GM23338 (cell line): ENCODE measurements around the gene SPATA31E1. TPM values are rescaled to one million over a fixed set of nuclear protein-coding genes. Genes with fewer than 3 reads are reported as not detected.

ENCODE experiments used
- ATAC-seq: fragments of 200-7000 bp; cut with Tn5 transposase; 3 replicates; pipeline ENCODE4 v1.9.1; 2020
- DNase-seq: peaks from one replicate; pipeline ENCODE4 v3.0.0-alpha.2; 2015; ENCODE audit warnings: low spot score
- H2AFZ ChIP-seq: fragments of 200-600 bp; sonication (generic); 2 replicates; pipeline ENCODE4 v1.8.0; 2016; ENCODE audit warnings: antibody characterized with exemption, mild to moderate bottlenecking, moderate library complexity
- H3F3A ChIP-seq: fragments of 200-600 bp; sonication (generic); replicated peaks from 2 replicates; pipeline ENCODE4 v1.8.0; 2017; ENCODE audit warnings: antibody characterized with exemption, mixed run types, low read depth
- H3K27ac ChIP-seq: fragments of 200-600 bp; sonication (generic); 2 replicates; pipeline ENCODE4 v1.6.1; 2016; ENCODE audit warnings: low read depth
- H3K27me3 ChIP-seq: fragments of 200-600 bp; sonication (generic); 2 replicates; pipeline ENCODE4 v1.8.0; 2016; ENCODE audit warnings: mild to moderate bottlenecking, mixed run types, moderate library complexity; ENCODE audit not compliant: insufficient read depth
- H3K36me3 ChIP-seq: fragments of 200-600 bp; sonication (generic); 2 replicates; pipeline ENCODE4 v1.8.0; 2016; ENCODE audit warnings: mild to moderate bottlenecking; ENCODE audit not compliant: insufficient read depth
- H3K4me1 ChIP-seq: fragments of 200-600 bp; sonication (generic); 2 replicates; pipeline ENCODE4 v1.8.0; 2016; ENCODE audit warnings: mild to moderate bottlenecking, moderate library complexity; ENCODE audit not compliant: insufficient read depth
- H3K4me2 ChIP-seq: fragments of 200-600 bp; sonication (generic); 2 replicates; pipeline ENCODE4 v1.7.1; 2017; ENCODE audit warnings: mixed run types
- H3K4me3 ChIP-seq: fragments of 200-600 bp; sonication (generic); 2 replicates; pipeline ENCODE4 v1.6.1; 2016; ENCODE audit warnings: mixed run types
- H3K79me2 ChIP-seq: fragments of 200-600 bp; sonication (generic); replicated peaks from 2 replicates; pipeline ENCODE4 v1.8.0; 2017; ENCODE audit warnings: mild to moderate bottlenecking; ENCODE audit not compliant: insufficient read depth
- H3K9me2 ChIP-seq: fragments of 200-600 bp; sonication (generic); 2 replicates; pipeline ENCODE4 v1.8.0; 2017; ENCODE audit not compliant: insufficient read depth
- H4K20me1 ChIP-seq: fragments of 200-600 bp; sonication (generic); replicated peaks from 2 replicates; pipeline ENCODE4 v1.8.0; 2017; ENCODE audit warnings: mild to moderate bottlenecking; ENCODE audit not compliant: insufficient read depth
- H3K27ac Mint-ChIP-seq: 2 replicates; pipeline ENCODE4 v1.8.0; 2020; ENCODE audit warnings: inconsistent platforms, mild to moderate bottlenecking, moderate library complexity, mixed read lengths
- H3K27me3 Mint-ChIP-seq: 3 replicates; pipeline ENCODE4 v1.8.0; 2022; ENCODE audit warnings: low read depth, mild to moderate bottlenecking, moderate library complexity, mixed read lengths, inconsistent platforms; ENCODE audit not compliant: insufficient read depth, poor library complexity
- H3K36me3 Mint-ChIP-seq: 3 replicates; pipeline ENCODE4 v1.8.0; 2021; ENCODE audit warnings: low read depth, mild to moderate bottlenecking, inconsistent platforms, moderate library complexity, mixed read lengths
- H3K4me1 Mint-ChIP-seq: 3 replicates; pipeline ENCODE4 v1.8.0; 2020; ENCODE audit warnings: mild to moderate bottlenecking, inconsistent platforms, mixed read lengths
- H3K4me3 Mint-ChIP-seq: 3 replicates; pipeline ENCODE4 v1.8.0; 2021; ENCODE audit warnings: moderate library complexity, mild to moderate bottlenecking, inconsistent platforms, mixed read lengths
- H3K9me3 Mint-ChIP-seq: 3 replicates; pipeline ENCODE4 v1.8.0; 2020; ENCODE audit warnings: moderate library complexity, mild to moderate bottlenecking, inconsistent platforms, mixed read lengths
- EZH2 ChIP-seq: fragments of 200-600 bp; sonication (generic); IDR thresholded peaks from one replicate; pipeline ENCODE4 v1.8.0; 2017; ENCODE audit warnings: antibody characterized with exemption, mild to moderate bottlenecking, low read depth; ENCODE audit not compliant: unreplicated experiment
- EZH2phosphoT487 ChIP-seq: fragments of 200-600 bp; sonication (generic); IDR thresholded peaks from one replicate; pipeline ENCODE4 v1.8.1; 2018; ENCODE audit warnings: antibody characterized with exemption; ENCODE audit not compliant: unreplicated experiment
- NANOG ChIP-seq: IDR thresholded peaks from 2 replicates; pipeline ENCODE4 v1.6.1; 2016; ENCODE audit warnings: antibody characterized with exemption, borderline replicate concordance
- POLR2AphosphoS5 ChIP-seq: IDR thresholded peaks from 2 replicates; pipeline ENCODE4 v1.6.1; 2016; ENCODE audit warnings: antibody characterized with exemption, low read depth
- ZNF331 ChIP-seq: fragments of 250-450 bp; sonication (Bioruptor Pico); IDR thresholded peaks from 2 replicates; pipeline ENCODE4 v1.5.0; 2020; ENCODE audit warnings: low read depth, mild to moderate bottlenecking, moderate library complexity
- polyA plus RNA-seq: library from polyadenylated mRNA; unstranded; fragments of >200 nt; fragmentation: Nextera tagmentation; extraction: Ambion mirVana; gene quantifications from 2 replicates; pipeline ENCODE4 v1.2.1, GENCODE V29; 2016
- total RNA-seq: library from RNA; depleted of rRNA; stranded (reverse); fragments of >200 nt; shearing (Covaris generic); gene quantifications from 2 replicates; pipeline ENCODE4 v1.2.3, GENCODE V29; 2014
- TF ChIP-seq, protein P1 (sequence below): IDR thresholded peaks from 2 replicates; pipeline ENCODE4 v1.6.1; 2016; ENCODE audit warnings: antibody characterized with exemption
- TF ChIP-seq, protein P2 (sequence below), 2 experiments: fragments of 200-600 bp in 1 of 2; sonication (generic) in 1 of 2; conservative IDR thresholded peaks; 2 replicates each; pipeline versions ENCODE4 v1.5.1 to v1.6.1; 2016 to 2017; ENCODE audit warnings: antibody characterized with exemption in 2 of 2, low read depth in 2 of 2, mild to moderate bottlenecking in 2 of 2, moderate library complexity in 1 of 2
- TF ChIP-seq, protein P3 (sequence below): fragments of 250-450 bp; sonication (Bioruptor Pico); IDR thresholded peaks from 2 replicates; pipeline ENCODE4 v1.5.0; 2020; ENCODE audit warnings: mild to moderate bottlenecking, moderate library complexity
- TF ChIP-seq, protein P4 (sequence below): IDR thresholded peaks from one replicate; pipeline ENCODE4 v1.6.1; 2018; ENCODE audit warnings: antibody characterized with exemption; ENCODE audit not compliant: unreplicated experiment

Gene SPATA31E1
- total and polyA plus RNA-seq, 2 experiments from 2014 or later = 0.05 TPM; not detected in 1

DNA sequence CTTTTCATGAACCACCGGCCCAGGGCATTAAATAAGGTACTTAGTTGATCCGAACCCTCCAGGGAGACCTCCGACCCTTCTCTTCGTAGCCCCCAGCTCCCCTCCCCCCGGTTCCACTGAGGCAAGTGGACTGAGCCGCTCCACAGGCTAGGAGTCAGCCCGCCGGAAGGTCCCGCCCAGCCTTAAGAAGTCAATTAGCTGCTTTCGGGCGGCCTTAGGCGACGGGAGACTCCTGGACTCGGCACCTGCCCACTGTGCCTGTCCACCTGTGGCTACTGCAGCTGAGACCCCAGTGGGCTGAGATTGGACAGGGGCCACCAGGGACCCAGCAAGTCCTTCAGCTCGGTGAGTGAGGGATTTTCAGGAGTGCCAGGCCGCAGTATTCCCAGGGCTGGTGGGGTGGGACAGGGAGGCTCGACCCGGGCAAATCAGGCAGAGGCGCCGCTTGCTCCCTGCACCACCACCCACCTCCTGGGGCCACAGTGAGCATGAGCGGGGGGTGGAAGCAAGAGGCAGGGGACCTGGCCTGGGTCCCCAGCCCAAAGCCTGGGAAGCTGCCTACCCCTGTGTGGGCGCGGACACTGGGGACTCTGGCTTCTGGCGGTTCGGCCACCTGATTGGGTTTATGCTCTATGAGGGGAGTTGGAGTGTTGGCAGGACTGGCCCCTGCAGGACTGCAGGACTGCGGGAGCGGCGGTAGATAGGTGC lies 39.6 kb upstream of the SPATA31E1 start:
- ATAC-seq (no peak), DNase-seq (no peak)
- H2AFZ ChIP-seq = no peak overlapping the region
- H3K9me2 ChIP-seq = no peaks in the 10 kb centered on the region
- no peaks in the 10 kb centered on the region for H3K36me3 Mint-ChIP-seq
- no peaks in the 10 kb centered on the region for H3K4me1 Mint-ChIP-seq
- H3K27ac Mint-ChIP-seq = no peak overlapping the region
- H3K27ac ChIP-seq = no peak overlapping the region
- H3K4me3 ChIP-seq = no peak overlapping the region
- TF ChIP-seq, protein P1, sequence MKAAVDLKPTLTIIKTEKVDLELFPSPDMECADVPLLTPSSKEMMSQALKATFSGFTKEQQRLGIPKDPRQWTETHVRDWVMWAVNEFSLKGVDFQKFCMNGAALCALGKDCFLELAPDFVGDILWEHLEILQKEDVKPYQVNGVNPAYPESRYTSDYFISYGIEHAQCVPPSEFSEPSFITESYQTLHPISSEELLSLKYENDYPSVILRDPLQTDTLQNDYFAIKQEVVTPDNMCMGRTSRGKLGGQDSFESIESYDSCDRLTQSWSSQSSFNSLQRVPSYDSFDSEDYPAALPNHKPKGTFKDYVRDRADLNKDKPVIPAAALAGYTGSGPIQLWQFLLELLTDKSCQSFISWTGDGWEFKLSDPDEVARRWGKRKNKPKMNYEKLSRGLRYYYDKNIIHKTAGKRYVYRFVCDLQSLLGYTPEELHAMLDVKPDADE = no peak
- TF ChIP-seq EZH2phosphoT487 (no peak), POLR2AphosphoS5 (no peak), ZNF331 (CRISPR knock-in tag) (no peak), NANOG (no peak)
- TF ChIP-seq, protein P2, sequence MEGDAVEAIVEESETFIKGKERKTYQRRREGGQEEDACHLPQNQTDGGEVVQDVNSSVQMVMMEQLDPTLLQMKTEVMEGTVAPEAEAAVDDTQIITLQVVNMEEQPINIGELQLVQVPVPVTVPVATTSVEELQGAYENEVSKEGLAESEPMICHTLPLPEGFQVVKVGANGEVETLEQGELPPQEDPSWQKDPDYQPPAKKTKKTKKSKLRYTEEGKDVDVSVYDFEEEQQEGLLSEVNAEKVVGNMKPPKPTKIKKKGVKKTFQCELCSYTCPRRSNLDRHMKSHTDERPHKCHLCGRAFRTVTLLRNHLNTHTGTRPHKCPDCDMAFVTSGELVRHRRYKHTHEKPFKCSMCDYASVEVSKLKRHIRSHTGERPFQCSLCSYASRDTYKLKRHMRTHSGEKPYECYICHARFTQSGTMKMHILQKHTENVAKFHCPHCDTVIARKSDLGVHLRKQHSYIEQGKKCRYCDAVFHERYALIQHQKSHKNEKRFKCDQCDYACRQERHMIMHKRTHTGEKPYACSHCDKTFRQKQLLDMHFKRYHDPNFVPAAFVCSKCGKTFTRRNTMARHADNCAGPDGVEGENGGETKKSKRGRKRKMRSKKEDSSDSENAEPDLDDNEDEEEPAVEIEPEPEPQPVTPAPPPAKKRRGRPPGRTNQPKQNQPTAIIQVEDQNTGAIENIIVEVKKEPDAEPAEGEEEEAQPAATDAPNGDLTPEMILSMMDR (conservative IDR thresholded peaks at IDR 0.05; ENCODE audit: low read depth in 2 of 2) = no peak
- H4K20me1 ChIP-seq = no peaks in the 10 kb centered on the region
- peaks cover 4% of the 10 kb centered on the region for H3K27me3 Mint-ChIP-seq
- no peaks in the 10 kb centered on the region for H3K79me2 ChIP-seq
- no peak overlapping the region for H3K4me3 Mint-ChIP-seq
- H3K4me2 ChIP-seq = no peak overlapping the region
- H3K4me1 ChIP-seq = no peaks in the 10 kb centered on the region
- H3K27me3 ChIP-seq = no peaks in the 10 kb centered on the region
- H3F3A ChIP-seq = no peaks in the 10 kb centered on the region
- H3K9me3 Mint-ChIP-seq = peaks cover 8% of the 10 kb centered on the region; the same call in 2 of the 3 replicates
- no peaks in the 10 kb centered on the region for H3K36me3 ChIP-seq

DNA sequence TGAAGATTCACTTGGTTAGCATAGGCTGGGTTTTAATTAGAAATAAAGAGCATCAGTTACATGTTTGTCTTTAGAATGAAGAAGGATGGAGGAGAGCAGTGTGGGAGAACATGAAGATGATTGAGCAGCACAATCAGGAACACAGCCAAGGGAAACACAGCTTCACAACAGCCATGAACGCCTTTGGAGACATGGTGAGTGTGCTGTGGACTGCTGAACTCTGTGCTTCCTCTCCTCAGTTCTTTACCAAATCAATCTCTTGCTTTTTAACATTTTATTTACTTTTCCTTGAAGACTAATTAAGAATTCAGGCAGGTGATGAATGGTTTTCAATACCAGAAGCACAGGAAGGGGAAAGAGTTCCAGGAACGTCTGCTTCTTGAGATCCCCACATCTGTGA lies 38.2 kb upstream of the SPATA31E1 start:
- Histone ChIP-seq H3K4me3 (no peak overlapping the region), H3K4me1 (no peaks in the 10 kb centered on the region), H3K27ac (no peak overlapping the region), H3K27me3 (no peaks in the 10 kb centered on the region), H3K9me2 (no peaks in the 10 kb centered on the region), H3F3A (no peaks in the 10 kb centered on the region), H4K20me1 (no peaks in the 10 kb centered on the region), H3K36me3 (no peaks in the 10 kb centered on the region), H2AFZ (no peak overlapping the region), H3K4me2 (no peak overlapping the region), H3K79me2 (no peaks in the 10 kb centered on the region)
- TF ChIP-seq, protein P3, sequence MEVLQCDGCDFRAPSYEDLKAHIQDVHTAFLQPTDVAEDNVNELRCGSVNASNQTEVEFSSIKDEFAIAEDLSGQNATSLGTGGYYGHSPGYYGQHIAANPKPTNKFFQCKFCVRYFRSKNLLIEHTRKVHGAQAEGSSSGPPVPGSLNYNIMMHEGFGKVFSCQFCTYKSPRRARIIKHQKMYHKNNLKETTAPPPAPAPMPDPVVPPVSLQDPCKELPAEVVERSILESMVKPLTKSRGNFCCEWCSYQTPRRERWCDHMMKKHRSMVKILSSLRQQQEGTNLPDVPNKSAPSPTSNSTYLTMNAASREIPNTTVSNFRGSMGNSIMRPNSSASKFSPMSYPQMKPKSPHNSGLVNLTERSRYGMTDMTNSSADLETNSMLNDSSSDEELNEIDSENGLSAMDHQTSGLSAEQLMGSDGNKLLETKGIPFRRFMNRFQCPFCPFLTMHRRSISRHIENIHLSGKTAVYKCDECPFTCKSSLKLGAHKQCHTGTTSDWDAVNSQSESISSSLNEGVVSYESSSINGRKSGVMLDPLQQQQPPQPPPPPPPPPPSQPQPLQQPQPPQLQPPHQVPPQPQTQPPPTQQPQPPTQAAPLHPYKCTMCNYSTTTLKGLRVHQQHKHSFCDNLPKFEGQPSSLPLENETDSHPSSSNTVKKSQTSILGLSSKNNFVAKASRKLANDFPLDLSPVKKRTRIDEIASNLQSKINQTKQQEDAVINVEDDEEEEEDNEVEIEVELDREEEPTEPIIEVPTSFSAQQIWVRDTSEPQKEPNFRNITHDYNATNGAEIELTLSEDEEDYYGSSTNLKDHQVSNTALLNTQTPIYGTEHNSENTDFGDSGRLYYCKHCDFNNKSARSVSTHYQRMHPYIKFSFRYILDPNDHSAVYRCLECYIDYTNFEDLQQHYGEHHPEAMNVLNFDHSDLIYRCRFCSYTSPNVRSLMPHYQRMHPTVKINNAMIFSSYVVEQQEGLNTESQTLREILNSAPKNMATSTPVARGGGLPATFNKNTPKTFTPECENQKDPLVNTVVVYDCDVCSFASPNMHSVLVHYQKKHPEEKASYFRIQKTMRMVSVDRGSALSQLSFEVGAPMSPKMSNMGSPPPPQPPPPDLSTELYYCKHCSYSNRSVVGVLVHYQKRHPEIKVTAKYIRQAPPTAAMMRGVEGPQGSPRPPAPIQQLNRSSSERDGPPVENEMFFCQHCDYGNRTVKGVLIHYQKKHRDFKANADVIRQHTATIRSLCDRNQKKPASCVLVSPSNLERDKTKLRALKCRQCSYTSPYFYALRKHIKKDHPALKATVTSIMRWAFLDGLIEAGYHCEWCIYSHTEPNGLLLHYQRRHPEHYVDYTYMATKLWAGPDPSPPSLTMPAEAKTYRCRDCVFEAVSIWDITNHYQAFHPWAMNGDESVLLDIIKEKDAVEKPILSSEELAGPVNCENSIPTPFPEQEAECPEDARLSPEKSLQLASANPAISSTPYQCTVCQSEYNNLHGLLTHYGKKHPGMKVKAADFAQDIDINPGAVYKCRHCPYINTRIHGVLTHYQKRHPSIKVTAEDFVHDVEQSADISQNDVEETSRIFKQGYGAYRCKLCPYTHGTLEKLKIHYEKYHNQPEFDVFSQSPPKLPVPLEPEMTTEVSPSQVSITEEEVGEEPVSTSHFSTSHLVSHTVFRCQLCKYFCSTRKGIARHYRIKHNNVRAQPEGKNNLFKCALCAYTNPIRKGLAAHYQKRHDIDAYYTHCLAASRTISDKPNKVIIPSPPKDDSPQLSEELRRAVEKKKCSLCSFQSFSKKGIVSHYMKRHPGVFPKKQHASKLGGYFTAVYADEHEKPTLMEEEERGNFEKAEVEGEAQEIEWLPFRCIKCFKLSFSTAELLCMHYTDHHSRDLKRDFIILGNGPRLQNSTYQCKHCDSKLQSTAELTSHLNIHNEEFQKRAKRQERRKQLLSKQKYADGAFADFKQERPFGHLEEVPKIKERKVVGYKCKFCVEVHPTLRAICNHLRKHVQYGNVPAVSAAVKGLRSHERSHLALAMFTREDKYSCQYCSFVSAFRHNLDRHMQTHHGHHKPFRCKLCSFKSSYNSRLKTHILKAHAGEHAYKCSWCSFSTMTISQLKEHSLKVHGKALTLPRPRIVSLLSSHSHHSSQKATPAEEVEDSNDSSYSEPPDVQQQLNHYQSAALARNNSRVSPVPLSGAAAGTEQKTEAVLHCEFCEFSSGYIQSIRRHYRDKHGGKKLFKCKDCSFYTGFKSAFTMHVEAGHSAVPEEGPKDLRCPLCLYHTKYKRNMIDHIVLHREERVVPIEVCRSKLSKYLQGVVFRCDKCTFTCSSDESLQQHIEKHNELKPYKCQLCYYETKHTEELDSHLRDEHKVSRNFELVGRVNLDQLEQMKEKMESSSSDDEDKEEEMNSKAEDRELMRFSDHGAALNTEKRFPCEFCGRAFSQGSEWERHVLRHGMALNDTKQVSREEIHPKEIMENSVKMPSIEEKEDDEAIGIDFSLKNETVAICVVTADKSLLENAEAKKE = no peak
- no peak for TF ChIP-seq EZH2
- TF ChIP-seq, protein P4, sequence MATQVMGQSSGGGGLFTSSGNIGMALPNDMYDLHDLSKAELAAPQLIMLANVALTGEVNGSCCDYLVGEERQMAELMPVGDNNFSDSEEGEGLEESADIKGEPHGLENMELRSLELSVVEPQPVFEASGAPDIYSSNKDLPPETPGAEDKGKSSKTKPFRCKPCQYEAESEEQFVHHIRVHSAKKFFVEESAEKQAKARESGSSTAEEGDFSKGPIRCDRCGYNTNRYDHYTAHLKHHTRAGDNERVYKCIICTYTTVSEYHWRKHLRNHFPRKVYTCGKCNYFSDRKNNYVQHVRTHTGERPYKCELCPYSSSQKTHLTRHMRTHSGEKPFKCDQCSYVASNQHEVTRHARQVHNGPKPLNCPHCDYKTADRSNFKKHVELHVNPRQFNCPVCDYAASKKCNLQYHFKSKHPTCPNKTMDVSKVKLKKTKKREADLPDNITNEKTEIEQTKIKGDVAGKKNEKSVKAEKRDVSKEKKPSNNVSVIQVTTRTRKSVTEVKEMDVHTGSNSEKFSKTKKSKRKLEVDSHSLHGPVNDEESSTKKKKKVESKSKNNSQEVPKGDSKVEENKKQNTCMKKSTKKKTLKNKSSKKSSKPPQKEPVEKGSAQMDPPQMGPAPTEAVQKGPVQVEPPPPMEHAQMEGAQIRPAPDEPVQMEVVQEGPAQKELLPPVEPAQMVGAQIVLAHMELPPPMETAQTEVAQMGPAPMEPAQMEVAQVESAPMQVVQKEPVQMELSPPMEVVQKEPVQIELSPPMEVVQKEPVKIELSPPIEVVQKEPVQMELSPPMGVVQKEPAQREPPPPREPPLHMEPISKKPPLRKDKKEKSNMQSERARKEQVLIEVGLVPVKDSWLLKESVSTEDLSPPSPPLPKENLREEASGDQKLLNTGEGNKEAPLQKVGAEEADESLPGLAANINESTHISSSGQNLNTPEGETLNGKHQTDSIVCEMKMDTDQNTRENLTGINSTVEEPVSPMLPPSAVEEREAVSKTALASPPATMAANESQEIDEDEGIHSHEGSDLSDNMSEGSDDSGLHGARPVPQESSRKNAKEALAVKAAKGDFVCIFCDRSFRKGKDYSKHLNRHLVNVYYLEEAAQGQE = no peak
- Mint-ChIP-seq H3K9me3 (peaks cover 8% of the 10 kb centered on the region; the same call in 2 of the 3 replicates), H3K36me3 (no peaks in the 10 kb centered on the region), H3K4me1 (no peaks in the 10 kb centered on the region), H3K27me3 (peaks cover 5% of the 10 kb centered on the region), H3K27ac (no peak overlapping the region; the same call in 1 of the 2 replicates), H3K4me3 (no peak overlapping the region)
- DNase-seq (no peak), ATAC-seq (no peak)
